Thoracic aorta (tissue), 2 donors: ENCODE data around the gene OLFM2. TPM values are rescaled to one million over a fixed set of nuclear protein-coding genes. Genes with fewer than 3 reads are reported as not detected.

ENCODE experiments used
- ATAC-seq: fragments of 150-250 bp; one replicate; pipeline ENCODE4 v1.8.0; 2017; ENCODE audit warnings: low read depth; ENCODE audit not compliant: insufficient number of reproducible peaks, low FRiP score
- DNase-seq: peaks from one replicate; pipeline ENCODE4 v3.0.0-alpha.2; 2020; ENCODE audit warnings: low spot score
- H3K27ac ChIP-seq, 2 donors: fragments of 200-600 bp; sonication (generic); 1 replicate in 1 of 2; 2 replicates in 1 of 2; pipeline ENCODE4 v1.5.1; 2016; ENCODE audit warnings: mild to moderate bottlenecking in 2 of 2, moderate library complexity in 2 of 2
- H3K27me3 ChIP-seq: fragments of 200-600 bp; sonication (generic); replicated peaks from 2 replicates; pipeline ENCODE4 v1.6.0; 2016; ENCODE audit warnings: mild to moderate bottlenecking; ENCODE audit not compliant: insufficient read depth
- H3K36me3 ChIP-seq: fragments of 200-600 bp; sonication (generic); one replicate; pipeline ENCODE4 v1.5.1; 2016
- H3K4me1 ChIP-seq, 2 donors: fragments of 200-600 bp; sonication (generic); 1 replicate in 1 of 2; 2 replicates in 1 of 2; pipeline versions ENCODE4 v1.5.1 to v1.6.0; 2016; ENCODE audit warnings: low read depth in 2 of 2, mild to moderate bottlenecking in 1 of 2; ENCODE audit not compliant: control insufficient read depth in 1 of 2
- H3K4me3 ChIP-seq: fragments of 200-600 bp; sonication (generic); 2 replicates; pipeline ENCODE4 v1.5.1; 2016; ENCODE audit warnings: mild to moderate bottlenecking
- H3K9me3 ChIP-seq: fragments of 200-600 bp; sonication (generic); 2 replicates; pipeline ENCODE4 v1.5.1; 2016
- total RNA-seq, 2 donors: library from RNA; depleted of rRNA; stranded (reverse); fragments of >200 nt; gene quantifications; one replicate each; pipeline versions ENCODE4 v1.1.0 to v1.2.3, GENCODE V29; 2016
- TF ChIP-seq, protein P1 (sequence below): fragments of 200-600 bp; sonication (generic); IDR thresholded peaks from one replicate; pipeline ENCODE4 v1.5.1; 2019; ENCODE audit warnings: antibody characterized with exemption

Gene OLFM2
- total RNA-seq, 2 donors from 2014 or later = 5.8 to 13.4 TPM

DNA sequence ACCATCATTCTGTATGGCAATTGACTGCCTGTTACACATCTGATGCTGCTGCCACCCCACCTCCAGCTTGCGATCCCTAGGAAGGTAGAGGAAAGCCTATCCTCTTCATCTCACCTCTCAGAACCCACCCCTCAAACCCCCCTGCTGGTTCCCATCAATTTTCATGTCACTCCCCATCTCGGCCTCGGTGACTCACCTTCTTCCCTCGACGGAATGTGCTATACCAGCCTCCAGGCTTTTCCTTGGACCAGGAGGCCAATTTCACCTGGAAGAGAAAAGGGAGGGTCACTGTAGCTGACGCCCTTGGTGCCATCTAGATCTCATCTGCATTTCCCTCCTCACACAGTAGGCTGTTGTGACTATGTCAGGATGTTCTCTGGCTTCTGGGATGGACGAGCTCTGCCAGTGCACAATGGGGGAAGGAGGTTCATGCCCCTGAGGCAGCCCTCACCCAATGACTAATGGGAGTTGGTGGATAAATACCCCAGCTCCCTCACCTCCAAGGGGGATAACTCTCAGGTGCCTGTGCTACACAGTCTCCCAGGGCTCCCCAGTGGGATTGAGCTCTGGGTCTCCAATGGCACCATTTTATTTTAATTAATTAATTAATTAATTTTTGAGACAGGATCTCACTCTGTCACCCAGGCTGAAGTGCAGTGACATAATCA, 26.4 kb upstream of the OLFM2 start:
- H3K36me3 ChIP-seq = no peaks in the 10 kb centered on the region
- DNase-seq (no peak), ATAC-seq (no peak)
- no peaks in the 10 kb centered on the region for H3K9me3 ChIP-seq
- no peaks in the 10 kb centered on the region for H3K4me1 ChIP-seq
- H3K4me3 ChIP-seq = no peak overlapping the region
- TF ChIP-seq, protein P1, sequence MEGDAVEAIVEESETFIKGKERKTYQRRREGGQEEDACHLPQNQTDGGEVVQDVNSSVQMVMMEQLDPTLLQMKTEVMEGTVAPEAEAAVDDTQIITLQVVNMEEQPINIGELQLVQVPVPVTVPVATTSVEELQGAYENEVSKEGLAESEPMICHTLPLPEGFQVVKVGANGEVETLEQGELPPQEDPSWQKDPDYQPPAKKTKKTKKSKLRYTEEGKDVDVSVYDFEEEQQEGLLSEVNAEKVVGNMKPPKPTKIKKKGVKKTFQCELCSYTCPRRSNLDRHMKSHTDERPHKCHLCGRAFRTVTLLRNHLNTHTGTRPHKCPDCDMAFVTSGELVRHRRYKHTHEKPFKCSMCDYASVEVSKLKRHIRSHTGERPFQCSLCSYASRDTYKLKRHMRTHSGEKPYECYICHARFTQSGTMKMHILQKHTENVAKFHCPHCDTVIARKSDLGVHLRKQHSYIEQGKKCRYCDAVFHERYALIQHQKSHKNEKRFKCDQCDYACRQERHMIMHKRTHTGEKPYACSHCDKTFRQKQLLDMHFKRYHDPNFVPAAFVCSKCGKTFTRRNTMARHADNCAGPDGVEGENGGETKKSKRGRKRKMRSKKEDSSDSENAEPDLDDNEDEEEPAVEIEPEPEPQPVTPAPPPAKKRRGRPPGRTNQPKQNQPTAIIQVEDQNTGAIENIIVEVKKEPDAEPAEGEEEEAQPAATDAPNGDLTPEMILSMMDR = no peak
- no peaks in the 10 kb centered on the region for H3K27me3 ChIP-seq
- no peak overlapping the region for H3K27ac ChIP-seq

DNA sequence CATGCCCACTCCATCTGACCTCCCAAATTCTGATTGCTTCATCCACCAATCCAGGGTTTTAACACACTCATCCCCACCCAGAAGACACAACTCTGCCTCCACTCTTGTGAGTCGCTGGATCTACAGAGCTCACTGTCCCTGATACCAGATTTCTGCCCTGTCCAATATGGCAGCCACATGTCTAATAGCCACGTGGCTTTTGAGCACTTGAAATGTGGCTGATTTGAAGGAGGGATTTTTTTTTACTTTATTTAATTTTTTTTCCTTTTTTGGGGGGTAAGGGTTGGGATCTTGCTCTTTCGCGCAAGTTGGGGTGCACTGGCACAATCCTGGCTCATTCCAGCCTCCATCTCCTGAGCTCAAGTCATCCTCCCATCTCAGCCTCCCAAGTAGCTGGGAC, 24.8 kb upstream of the OLFM2 start:
- TF ChIP-seq, protein P1 = no peak
- H3K4me3 ChIP-seq = no peak overlapping the region
- H3K36me3 ChIP-seq = no peaks in the 10 kb centered on the region
- H3K27ac ChIP-seq = no peak overlapping the region
- H3K4me1 ChIP-seq = no peaks in the 10 kb centered on the region
- DNase-seq = no peak
- no peaks in the 10 kb centered on the region for H3K27me3 ChIP-seq
- no peak for ATAC-seq
- no peaks in the 10 kb centered on the region for H3K9me3 ChIP-seq

DNA sequence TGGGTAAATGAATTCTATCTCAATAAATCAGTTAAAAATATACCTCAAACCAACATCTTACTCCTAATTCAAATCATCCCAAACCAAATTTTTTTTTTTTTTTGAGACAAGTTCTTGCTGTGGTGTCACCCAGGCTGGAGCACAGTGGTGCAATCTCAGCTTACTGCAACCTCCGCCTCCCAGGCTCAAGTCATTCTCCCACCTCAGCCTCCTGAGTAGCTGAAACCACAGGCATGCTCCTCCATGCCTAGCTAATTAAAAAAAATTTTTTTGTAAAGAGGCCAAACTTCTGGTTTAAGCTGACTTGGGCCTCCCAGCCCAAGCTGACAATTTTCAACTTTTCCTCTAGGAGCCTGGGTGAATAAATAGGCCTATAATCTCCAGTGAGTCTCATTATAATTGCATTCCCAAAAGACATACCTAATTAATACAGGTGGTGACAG, 22.1 kb upstream of the OLFM2 start:
- no peak overlapping the region for H3K27ac ChIP-seq
- DNase-seq (no peak), ATAC-seq (no peak)
- H3K36me3 ChIP-seq = no peaks in the 10 kb centered on the region
- no peaks in the 10 kb centered on the region for H3K9me3 ChIP-seq
- no peaks in the 10 kb centered on the region for H3K27me3 ChIP-seq
- no peaks in the 10 kb centered on the region for H3K4me1 ChIP-seq
- TF ChIP-seq, protein P1 = no peak
- no peak overlapping the region for H3K4me3 ChIP-seq

DNA sequence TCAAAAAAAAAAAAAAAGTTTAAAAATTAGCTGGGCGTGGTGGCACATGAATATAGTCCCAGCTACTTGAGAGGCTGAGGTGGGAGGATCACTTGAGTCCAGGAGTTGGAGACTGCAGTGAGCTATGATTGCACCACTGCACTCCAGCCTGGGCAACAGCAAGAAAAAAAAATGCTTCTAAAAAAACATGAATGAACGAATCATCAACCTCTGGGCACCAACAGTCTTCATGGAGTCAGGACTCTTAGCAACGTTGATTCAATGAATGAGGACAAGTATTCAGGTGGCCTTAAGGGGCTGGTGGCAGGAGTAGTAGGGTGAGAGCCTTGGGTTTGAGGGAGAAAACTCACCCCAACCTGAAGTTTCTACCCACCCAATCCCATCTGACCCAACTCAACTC, 20.6 kb upstream of the OLFM2 start:
- ATAC-seq (no peak), DNase-seq (no peak)
- H3K36me3 ChIP-seq = no peaks in the 10 kb centered on the region
- H3K27ac ChIP-seq = no peak overlapping the region
- no peaks in the 10 kb centered on the region for H3K27me3 ChIP-seq
- H3K4me3 ChIP-seq = no peak overlapping the region
- no peaks in the 10 kb centered on the region for H3K4me1 ChIP-seq
- no peaks in the 10 kb centered on the region for H3K9me3 ChIP-seq
- TF ChIP-seq, protein P1 = no peak

DNA sequence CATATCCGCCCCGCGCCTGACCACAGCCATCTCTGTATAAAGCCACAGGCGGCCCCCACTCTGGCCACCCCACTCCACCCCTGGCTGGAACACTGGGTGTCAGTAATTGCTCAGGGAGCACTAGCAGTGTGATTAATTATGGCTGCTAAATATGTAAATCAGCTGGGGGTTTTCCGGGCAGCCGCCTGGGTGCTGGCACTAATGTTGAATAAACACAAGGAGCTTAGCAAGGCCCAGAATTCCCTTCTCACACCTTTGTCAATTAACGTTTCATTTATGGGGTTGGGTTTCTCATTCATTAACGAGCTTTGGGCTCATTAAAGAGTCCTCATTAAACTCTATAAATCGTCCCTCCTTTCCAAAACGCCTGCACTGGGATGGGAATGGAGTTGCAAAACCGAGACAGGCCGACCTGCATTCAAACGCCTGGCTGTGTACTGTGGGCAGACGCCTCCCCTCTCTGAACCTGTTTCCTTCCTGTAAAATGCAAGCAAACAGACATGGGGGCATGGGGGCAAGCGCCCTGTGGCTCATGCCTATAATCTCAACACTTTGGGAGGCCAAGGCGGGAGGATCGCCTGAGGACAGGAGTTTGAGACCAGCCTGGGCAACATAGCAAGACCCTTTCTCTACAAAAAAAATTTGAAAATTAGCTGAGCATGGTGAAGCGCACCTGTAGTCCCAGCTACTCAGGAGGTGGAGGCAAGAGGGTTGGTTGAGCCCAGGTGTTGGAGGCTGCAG, 17.7 kb upstream of the OLFM2 start:
- Histone ChIP-seq H3K4me3 (no peak overlapping the region), H3K27me3 (no peaks in the 10 kb centered on the region), H3K9me3 (no peaks in the 10 kb centered on the region), H3K27ac (no peak overlapping the region), H3K4me1 (no peaks in the 10 kb centered on the region), H3K36me3 (no peaks in the 10 kb centered on the region)
- ATAC-seq (no peak), DNase-seq (no peak)
- TF ChIP-seq, protein P1 = no peak
